Stimulated activated CD8-positive, alpha-beta memory T cell treated with anti-CD3 and anti-CD28 coated beads, Interleukin-15, amount 100 ng/mL, for 24 hours (primary cell): ENCODE results near the gene SYT1.

Source experiments
- DNase-seq: peaks from one replicate; pipeline ENCODE4 v3.0.0-alpha.2; 2020; ENCODE audit warnings: low read depth

SYT1 gene

DNA sequence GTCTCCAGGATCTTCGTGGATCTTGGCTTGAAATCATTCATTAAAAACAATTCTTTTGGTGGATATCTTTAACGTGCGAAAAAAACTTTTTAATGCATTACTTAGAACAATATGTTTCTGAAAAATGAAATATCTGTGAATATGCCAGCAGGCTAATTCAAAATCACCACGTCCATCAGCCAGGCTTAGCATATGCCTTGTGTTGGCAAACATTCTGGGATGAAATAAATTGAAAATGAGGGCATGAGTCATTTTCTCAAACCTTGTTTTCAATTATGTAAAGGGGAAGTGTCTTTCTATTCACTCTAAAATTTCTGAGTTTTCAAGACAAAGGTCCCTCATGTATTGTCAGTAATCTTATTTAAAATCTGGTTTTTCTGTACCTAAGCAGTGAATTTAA lies 432.3 kb downstream of the SYT1 start:
- no peak for DNase-seq

- DNase-seq: no peak
Observed at GRCh38 chr12:79298506-79298905, 433.9 kb downstream of the SYT1 start.

DNA sequence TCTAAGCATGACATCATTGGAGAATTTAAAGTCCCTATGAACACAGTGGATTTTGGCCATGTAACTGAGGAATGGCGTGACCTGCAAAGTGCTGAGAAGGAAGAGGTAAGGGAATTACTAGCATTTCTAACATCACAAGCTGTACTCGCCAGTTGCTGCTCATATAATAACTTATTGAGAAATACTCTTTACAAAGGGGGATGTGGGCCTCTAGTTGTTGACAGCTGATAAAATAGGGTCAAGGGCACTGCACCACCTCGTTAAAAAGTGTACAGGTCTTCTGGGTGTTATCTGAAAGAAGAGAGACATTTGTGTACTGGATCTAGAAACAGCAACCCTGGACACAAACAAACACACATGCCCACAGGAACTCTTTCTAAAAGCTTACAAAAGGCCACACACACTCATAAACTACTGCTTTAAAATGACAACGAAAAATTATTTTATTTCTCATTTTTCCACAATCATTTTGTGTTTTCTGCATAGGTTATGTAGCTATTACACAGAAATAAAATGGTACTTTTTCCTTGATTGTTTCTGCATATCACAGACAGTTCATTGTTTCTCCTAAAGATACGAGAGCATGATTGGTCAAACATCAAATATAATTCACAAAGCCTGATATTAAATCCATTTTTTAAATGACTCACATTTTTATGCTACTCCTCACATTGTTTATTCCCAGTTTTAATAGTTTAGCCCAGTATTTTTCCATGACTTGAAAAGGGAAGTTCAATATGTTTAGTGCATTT lies 435.0 kb downstream of the SYT1 start:
- no peak for DNase-seq

- DNase-seq: no peak
Observed at GRCh38 chr12:79300199-79300568, 435.6 kb downstream of the SYT1 start.

DNA sequence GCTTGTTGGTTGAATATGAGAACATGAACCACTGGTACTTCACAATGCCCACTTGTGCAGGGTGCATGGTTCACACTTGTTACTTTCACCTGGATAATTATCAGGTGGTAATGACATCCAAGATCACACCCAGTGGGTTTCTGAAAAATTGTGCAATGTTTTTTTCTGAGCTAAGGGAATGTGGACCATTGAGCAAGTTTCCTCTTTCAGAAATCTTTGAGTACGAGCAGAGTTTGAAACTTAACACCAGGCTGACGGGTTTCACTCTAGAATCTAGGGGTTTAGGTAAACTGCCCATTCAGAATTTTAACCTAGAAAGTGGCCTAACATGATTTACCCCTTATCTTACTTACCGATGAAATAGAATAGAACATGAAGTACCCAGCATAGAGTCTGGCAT lies 436.6 kb downstream of the SYT1 start:
- no peak for DNase-seq

- DNase-seq: no peak
Observed at GRCh38 chr12:79302162-79302814, 437.7 kb downstream of the SYT1 start.

DNA sequence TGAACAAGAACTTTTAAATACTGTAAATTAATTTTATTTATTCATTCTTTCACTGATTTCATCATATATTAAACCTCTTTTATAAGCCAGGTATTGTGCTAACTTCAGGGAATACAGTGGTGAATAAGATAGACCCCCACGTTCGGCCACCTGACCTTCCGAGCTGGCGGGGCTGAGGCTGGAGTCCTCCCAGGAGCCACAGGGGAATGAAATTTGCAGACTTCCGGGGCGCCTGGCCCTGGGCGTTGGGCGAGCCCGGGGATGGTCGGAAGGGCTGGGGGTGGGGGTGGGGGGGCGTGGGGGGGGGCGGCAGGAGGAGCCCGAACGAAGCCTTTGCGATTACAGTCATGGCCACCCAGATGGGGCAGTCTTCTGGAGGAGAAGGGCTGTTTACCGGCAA lies 442.8 kb downstream of the SYT1 start:
- no peak for DNase-seq

GRCh38 chr12:79309039-79309438 lies 444.5 kb downstream of the SYT1 start:
- DNase-seq: no peak

GRCh38 chr12:79317179-79317847 lies 452.7 kb downstream of the SYT1 start:
- DNase-seq: no peak

GRCh38 chr12:79322905-79323304 lies 458.3 kb downstream of the SYT1 start:
- DNase-seq: no peak

- DNase-seq: no peak
Observed at GRCh38 chr12:79324571-79324970, 460.0 kb downstream of the SYT1 start.

GRCh38 chr12:79326222-79326621 lies 461.6 kb downstream of the SYT1 start:
- no peak for DNase-seq

GRCh38 chr12:79326663-79327062 lies 462.1 kb downstream of the SYT1 start:
- no peak for DNase-seq

DNA sequence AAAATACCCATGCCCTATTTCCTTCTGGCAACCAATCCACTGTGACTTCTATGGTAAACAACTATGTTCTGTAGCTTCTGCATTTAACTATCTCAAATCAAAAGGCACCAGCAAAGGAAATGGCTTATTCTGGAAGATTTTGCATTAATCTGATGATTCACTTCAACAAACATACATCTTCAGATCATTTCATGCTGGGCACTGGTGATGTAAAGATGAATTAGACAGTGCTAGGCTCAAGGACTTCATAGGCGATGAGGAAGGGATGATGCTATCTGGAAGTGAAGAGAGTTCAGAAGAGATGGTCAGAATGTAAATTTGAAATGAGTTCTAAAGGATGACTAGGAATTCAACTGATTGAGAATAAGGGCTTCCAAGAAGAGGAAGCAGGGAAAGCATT lies 462.9 kb downstream of the SYT1 start:
- DNase-seq: no peak

- DNase-seq: no peak
Observed at GRCh38 chr12:79329933-79330332, 465.4 kb downstream of the SYT1 start.

- no peak for DNase-seq
Observed at GRCh38 chr12:79331870-79332269, 467.3 kb downstream of the SYT1 start.

- no peak for DNase-seq
Observed at GRCh38 chr12:79333144-79333543, 468.6 kb downstream of the SYT1 start.

DNA sequence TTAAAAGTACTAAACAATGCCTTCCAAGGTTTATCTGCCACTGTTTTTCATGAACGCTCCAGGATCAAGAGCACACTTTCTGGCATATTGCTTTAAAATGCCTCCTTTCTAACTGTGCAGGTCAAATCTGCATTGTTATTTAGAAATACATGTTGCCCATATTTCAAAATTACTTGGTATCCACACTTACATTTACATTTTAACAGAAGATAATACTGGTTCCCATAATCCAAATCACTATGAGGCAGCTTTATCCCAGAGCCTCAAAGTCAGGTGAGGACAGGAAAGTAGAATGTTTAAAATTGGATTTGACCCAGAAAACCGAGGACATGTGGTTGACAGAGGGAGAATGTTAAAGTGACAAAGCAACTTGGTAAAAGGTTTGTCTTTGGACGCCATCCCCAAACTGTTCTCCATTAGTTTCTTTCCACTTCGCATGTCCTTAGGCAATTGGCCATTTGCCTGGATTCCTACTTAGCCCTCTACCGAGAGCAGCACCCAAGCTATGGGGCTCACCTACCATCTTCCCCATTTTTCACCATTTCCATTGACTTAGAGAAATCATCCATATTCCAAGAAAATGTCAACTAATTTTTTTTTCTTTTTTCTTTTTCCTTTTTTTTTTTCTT lies 473.2 kb downstream of the SYT1 start:
- DNase-seq: no peak

DNA sequence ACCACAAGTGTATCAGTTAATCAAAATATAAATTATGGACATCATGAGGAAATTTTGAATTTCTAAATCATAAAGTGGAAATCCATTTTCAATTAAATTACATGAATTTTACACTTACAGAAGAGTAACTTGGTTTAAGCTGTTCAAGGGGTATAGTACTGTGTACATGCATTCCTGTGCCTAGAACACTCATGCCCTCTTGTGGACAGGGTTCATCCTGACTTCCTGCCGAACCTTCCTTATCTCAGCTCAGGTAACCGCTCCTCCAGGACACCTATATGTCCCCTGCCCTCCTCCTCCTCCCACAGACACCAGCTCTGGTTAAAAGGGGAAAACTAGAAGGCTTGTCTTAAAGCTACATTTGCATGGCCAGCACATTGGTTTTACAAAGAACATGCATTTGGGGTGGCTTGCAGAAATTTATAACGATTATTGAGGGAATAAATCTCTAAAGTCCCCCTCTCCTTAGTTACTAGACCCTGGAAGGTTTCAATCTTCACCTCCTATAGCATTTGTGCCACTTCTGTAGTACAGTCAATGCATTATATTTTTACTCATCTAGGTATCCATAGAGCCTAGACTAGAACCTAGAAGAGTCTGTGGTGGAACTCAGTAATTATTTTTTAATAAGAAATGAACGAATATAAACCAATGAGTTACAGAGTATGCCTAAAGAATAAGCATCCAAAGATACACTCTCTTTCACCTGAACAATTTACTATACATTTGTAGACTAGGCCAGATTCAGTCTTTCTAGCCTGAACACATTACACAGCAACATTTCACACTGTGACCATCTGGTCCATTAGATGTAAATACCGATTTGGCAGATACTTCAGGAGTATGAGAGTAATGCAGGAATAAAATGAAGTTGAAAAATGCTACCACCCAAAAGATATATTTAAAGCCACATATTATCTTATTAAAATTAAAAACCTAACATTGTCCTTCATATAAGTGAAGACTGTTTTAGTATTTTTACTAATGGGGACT lies 480.6 kb downstream of the SYT1 start:
- DNase-seq: no peak

- DNase-seq: no peak
Observed at GRCh38 chr12:79347866-79348265, 483.3 kb downstream of the SYT1 start.

- no peak for DNase-seq
Observed at GRCh38 chr12:79351251-79351650, 486.7 kb downstream of the SYT1 start.

GRCh38 chr12:79356216-79356615 lies 491.6 kb downstream of the SYT1 start:
- DNase-seq: no peak
